DOHH2 (cell line): ENCODE data around the gene DOCK10.

Experiments used
- H3F3A ChIP-seq: fragments of 200-600 bp; sonication (generic), shearing (Covaris generic); 2 replicates; pipeline ENCODE4 v1.6.0; 2016; ENCODE audit warnings: antibody characterized with exemption, mild to moderate bottlenecking; ENCODE audit not compliant: control insufficient read depth, insufficient read depth
- H3K27ac ChIP-seq: fragments of 200-600 bp; sonication (generic); 2 replicates; pipeline ENCODE4 v1.5.1; 2014; ENCODE audit warnings: low read depth, mild to moderate bottlenecking, low read length, moderate library complexity
- H3K27me3 ChIP-seq: fragments of 200-600 bp; sonication (generic); 2 replicates; pipeline ENCODE4 v1.6.1; 2014; ENCODE audit warnings: mild to moderate bottlenecking, low read length, mixed read lengths; ENCODE audit not compliant: control insufficient read depth
- H3K36me3 ChIP-seq: fragments of 200-600 bp; sonication (generic); 2 replicates; pipeline ENCODE4 v1.6.1; 2014; ENCODE audit warnings: mild to moderate bottlenecking, low read length, moderate library complexity, mixed read lengths; ENCODE audit not compliant: control insufficient read depth
- H3K4me1 ChIP-seq: fragments of 200-600 bp; sonication (generic); 2 replicates; pipeline ENCODE4 v1.6.1; 2014; ENCODE audit warnings: mild to moderate bottlenecking, low read length, mixed read lengths; ENCODE audit not compliant: control insufficient read depth
- H3K4me2 ChIP-seq: fragments of 200-600 bp; sonication (generic); 2 replicates; pipeline ENCODE4 v1.6.0; 2014; ENCODE audit warnings: mild to moderate bottlenecking, low read length, moderate library complexity
- H3K4me3 ChIP-seq: fragments of 200-600 bp; sonication (generic); 2 replicates; pipeline ENCODE4 v1.5.1; 2014; ENCODE audit warnings: mild to moderate bottlenecking, low read length, mixed read lengths
- H3K79me2 ChIP-seq: fragments of 200-600 bp; sonication (generic); 2 replicates; pipeline ENCODE4 v1.6.1; 2014; ENCODE audit warnings: mild to moderate bottlenecking, low read length, mixed read lengths; ENCODE audit not compliant: control insufficient read depth
- H3K9me2 ChIP-seq: fragments of 200-600 bp; sonication (generic); replicated peaks from 2 replicates; pipeline ENCODE4 v1.6.1; 2014; ENCODE audit warnings: mild to moderate bottlenecking, low read length, mixed read lengths; ENCODE audit not compliant: control insufficient read depth
- H3K9me3 ChIP-seq: fragments of 200-600 bp; sonication (generic); 2 replicates; pipeline ENCODE4 v1.6.1; 2014; ENCODE audit warnings: antibody characterized with exemption, low read length, mixed read lengths; ENCODE audit not compliant: control insufficient read depth, insufficient read depth
- H4K20me1 ChIP-seq: fragments of 200-600 bp; sonication (generic); 2 replicates; pipeline ENCODE4 v1.6.0; 2014; ENCODE audit warnings: low read depth, mild to moderate bottlenecking, antibody characterized with exemption, low read length, moderate library complexity; ENCODE audit not compliant: control insufficient read depth, insufficient read depth
- EZH2phosphoT487 ChIP-seq: fragments of 200-600 bp; sonication (generic); IDR thresholded peaks from 2 replicates; pipeline ENCODE4 v1.6.1; 2017; ENCODE audit warnings: borderline replicate concordance, mild to moderate bottlenecking, antibody characterized with exemption, low read length, moderate library complexity, mixed read lengths
- TF ChIP-seq, protein P1 (sequence below): fragments of 200-600 bp; sonication (generic); IDR thresholded peaks from one replicate; pipeline ENCODE4 v1.5.1; 2014; ENCODE audit warnings: antibody characterized with exemption, mild to moderate bottlenecking, low read depth, low read length; ENCODE audit not compliant: poor library complexity, severe bottlenecking

Gene DOCK10

DNA sequence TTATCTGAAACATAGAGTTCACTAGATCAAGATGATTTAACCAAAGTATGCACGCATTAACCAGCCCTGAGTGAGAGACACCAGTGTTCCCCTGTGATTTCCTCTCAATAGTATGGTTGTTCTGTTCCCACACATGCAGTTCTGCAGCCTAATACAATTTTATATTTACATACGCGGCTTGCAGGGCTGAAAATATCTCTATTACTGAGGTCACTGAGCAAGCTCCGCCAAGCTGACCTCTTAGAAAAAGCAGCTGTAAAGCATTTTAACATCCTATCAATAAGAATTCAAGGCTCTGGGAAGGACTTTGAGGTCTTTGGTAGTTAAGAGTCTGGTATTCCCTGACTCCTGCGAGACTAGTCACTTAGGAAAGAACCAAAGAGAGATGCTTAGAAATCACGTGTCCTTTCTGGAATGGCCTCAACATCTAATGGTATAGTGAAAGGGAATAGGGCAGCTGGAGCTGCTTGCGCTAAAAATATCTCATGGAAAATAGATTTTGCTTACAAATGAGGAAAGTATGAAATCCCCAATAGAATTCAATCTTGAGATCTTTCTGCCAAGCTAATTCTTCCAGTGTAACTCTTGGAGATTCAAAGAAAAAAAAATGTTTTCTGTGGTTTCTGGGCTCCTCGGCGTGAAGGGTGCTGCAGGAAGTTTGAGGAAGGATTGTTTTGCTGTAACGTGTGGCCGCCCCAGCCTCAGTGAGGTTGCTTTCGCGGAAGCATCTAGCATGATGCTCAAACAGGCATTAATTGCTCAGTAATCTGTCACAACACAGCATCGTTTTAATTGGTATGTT lies 59.2 kb downstream of the DOCK10 start:
- no peaks in the 10 kb centered on the region for H4K20me1 ChIP-seq
- H3K4me2 ChIP-seq, result peak overlapping the region; percentile 46
- TF ChIP-seq, protein P1, sequence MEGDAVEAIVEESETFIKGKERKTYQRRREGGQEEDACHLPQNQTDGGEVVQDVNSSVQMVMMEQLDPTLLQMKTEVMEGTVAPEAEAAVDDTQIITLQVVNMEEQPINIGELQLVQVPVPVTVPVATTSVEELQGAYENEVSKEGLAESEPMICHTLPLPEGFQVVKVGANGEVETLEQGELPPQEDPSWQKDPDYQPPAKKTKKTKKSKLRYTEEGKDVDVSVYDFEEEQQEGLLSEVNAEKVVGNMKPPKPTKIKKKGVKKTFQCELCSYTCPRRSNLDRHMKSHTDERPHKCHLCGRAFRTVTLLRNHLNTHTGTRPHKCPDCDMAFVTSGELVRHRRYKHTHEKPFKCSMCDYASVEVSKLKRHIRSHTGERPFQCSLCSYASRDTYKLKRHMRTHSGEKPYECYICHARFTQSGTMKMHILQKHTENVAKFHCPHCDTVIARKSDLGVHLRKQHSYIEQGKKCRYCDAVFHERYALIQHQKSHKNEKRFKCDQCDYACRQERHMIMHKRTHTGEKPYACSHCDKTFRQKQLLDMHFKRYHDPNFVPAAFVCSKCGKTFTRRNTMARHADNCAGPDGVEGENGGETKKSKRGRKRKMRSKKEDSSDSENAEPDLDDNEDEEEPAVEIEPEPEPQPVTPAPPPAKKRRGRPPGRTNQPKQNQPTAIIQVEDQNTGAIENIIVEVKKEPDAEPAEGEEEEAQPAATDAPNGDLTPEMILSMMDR, result no peak
- TF ChIP-seq EZH2phosphoT487, result no peak
- H3F3A ChIP-seq, result no peaks in the 10 kb centered on the region
- H3K27me3 ChIP-seq, result no peaks in the 10 kb centered on the region
- no peak overlapping the region for H3K27ac ChIP-seq
- H3K9me3 ChIP-seq, result no peaks in the 10 kb centered on the region
- H3K4me3 ChIP-seq, result peak overlapping the region; percentile 14; the same call in 1 of the 2 replicates
- H3K36me3 ChIP-seq, result no peaks in the 10 kb centered on the region
- H3K9me2 ChIP-seq, result no peaks in the 10 kb centered on the region
- peaks cover 28% of the 10 kb centered on the region for H3K4me1 ChIP-seq
- no peaks in the 10 kb centered on the region for H3K79me2 ChIP-seq

DNA sequence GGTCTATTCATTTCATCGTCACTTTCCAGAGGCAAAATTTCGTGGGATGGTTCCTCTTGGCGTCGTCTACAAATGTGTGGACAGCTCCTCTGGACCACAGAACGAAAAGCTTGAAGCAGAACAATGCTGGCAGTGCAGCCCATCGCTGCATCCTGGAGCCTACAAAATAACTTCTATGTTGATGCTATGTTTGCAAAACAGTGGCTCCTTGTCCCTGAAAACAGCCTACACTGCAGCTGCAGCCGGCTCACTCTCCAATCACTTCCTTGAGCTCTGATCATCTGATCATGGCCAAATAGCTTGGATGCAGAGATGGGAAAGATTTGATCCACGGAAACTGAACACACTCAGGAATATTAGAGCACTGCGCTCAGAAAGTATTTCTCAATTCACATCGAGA lies 60.0 kb downstream of the DOCK10 start:
- Histone ChIP-seq H3K79me2 (no peaks in the 10 kb centered on the region), H3K9me3 (no peaks in the 10 kb centered on the region), H3K4me1 (peaks cover 28% of the 10 kb centered on the region), H3K27me3 (no peaks in the 10 kb centered on the region), H4K20me1 (no peaks in the 10 kb centered on the region), H3F3A (no peaks in the 10 kb centered on the region), H3K4me3 (no peak overlapping the region), H3K4me2 (no peak overlapping the region), H3K27ac (no peak overlapping the region), H3K9me2 (no peaks in the 10 kb centered on the region), H3K36me3 (no peaks in the 10 kb centered on the region)
- TF ChIP-seq, protein P1, result no peak
- TF ChIP-seq EZH2phosphoT487, result no peak

GRCh38 chr2:224976629-224977525 lies 65.4 kb downstream of the DOCK10 start:
- Histone ChIP-seq H3K9me3 (no peaks in the 10 kb centered on the region), H3K27me3 (no peaks in the 10 kb centered on the region), H3K79me2 (no peaks in the 10 kb centered on the region), H4K20me1 (no peaks in the 10 kb centered on the region), H3K27ac (no peak overlapping the region), H3K4me2 (no peak overlapping the region), H3K36me3 (no peaks in the 10 kb centered on the region), H3K4me1 (peaks cover 20% of the 10 kb centered on the region), H3K4me3 (no peak overlapping the region), H3K9me2 (no peaks in the 10 kb centered on the region), H3F3A (no peaks in the 10 kb centered on the region)
- TF ChIP-seq, protein P1, result no peak
- no peak for TF ChIP-seq EZH2phosphoT487
